H9 (cell line): ENCODE results near the gene FDPS. TPM values are rescaled to one million over a fixed set of nuclear protein-coding genes. Genes with fewer than 3 reads are reported as not detected.

ENCODE experiments used
- DNase-seq: peaks from one replicate; pipeline ENCODE4 v3.0.0-alpha.2; 2017
- H2AFZ ChIP-seq: one replicate; pipeline ENCODE4 v1.6.1; 2013; ENCODE audit warnings: mild to moderate bottlenecking, low read length, control low read depth, moderate library complexity
- H2AK5ac ChIP-seq: 2 replicates; pipeline ENCODE4 v1.6.1; 2013; ENCODE audit warnings: low read length, control low read depth, mixed read lengths; ENCODE audit not compliant: insufficient read length
- H2BK120ac ChIP-seq: one replicate; pipeline ENCODE4 v1.6.1; 2013; ENCODE audit warnings: low read depth, mild to moderate bottlenecking, low read length, control low read depth, inconsistent platforms; ENCODE audit not compliant: poor library complexity, severe bottlenecking
- H2BK12ac ChIP-seq: 2 replicates; pipeline ENCODE4 v1.6.1; 2013; ENCODE audit warnings: low read length, control low read depth, mixed read lengths, low read depth; ENCODE audit not compliant: insufficient read length
- H2BK15ac ChIP-seq: 2 replicates; pipeline ENCODE4 v1.6.1; 2013; ENCODE audit warnings: low read depth, low read length, control low read depth
- H2BK20ac ChIP-seq: one replicate; pipeline ENCODE4 v1.6.1; 2013; ENCODE audit warnings: low read depth, mild to moderate bottlenecking, low read length, control low read depth, inconsistent platforms; ENCODE audit not compliant: poor library complexity, severe bottlenecking
- H2BK5ac ChIP-seq: 2 replicates; pipeline ENCODE4 v1.6.1; 2013; ENCODE audit warnings: low read length, control low read depth, mixed read lengths; ENCODE audit not compliant: insufficient read length
- H3K14ac ChIP-seq: 2 replicates; pipeline ENCODE4 v1.6.1; 2013; ENCODE audit warnings: low read length, control low read depth; ENCODE audit not compliant: insufficient read depth
- H3K18ac ChIP-seq: 2 replicates; pipeline ENCODE4 v1.6.1; 2013; ENCODE audit warnings: low read depth, mild to moderate bottlenecking, mixed read lengths, low read length, control low read depth; ENCODE audit not compliant: insufficient read length
- H3K23ac ChIP-seq: 2 replicates; pipeline ENCODE4 v1.6.1; 2013; ENCODE audit warnings: low read length, control low read depth, mixed read lengths, low read depth; ENCODE audit not compliant: insufficient read length
- H3K23me2 ChIP-seq: 2 replicates; pipeline ENCODE4 v1.6.1; 2013; ENCODE audit warnings: low read depth, mild to moderate bottlenecking, mixed read lengths, low read length, control low read depth; ENCODE audit not compliant: insufficient read length, poor library complexity, severe bottlenecking
- H3K27ac ChIP-seq: 2 replicates; pipeline ENCODE4 v1.5.1; 2013; ENCODE audit warnings: low read length, control low read depth, mixed read lengths, low read depth; ENCODE audit not compliant: insufficient read length
- H3K27me3 ChIP-seq: 2 replicates; pipeline ENCODE4 v1.6.1; 2013; ENCODE audit warnings: low read length, control low read depth, inconsistent platforms; ENCODE audit not compliant: insufficient read depth
- H3K4ac ChIP-seq: 2 replicates; pipeline ENCODE4 v1.6.1; 2013; ENCODE audit warnings: low read depth, mild to moderate bottlenecking, control low read depth, inconsistent platforms, low read length, moderate library complexity
- H3K4me1 ChIP-seq: 2 replicates; pipeline ENCODE4 v1.6.1; 2013; ENCODE audit warnings: low read length, control low read depth, inconsistent platforms; ENCODE audit not compliant: insufficient read depth
- H3K4me2 ChIP-seq: 2 replicates; pipeline ENCODE4 v1.6.1; 2013; ENCODE audit warnings: low read length, control low read depth, mixed read lengths; ENCODE audit not compliant: insufficient read length, insufficient read depth
- H3K56ac ChIP-seq: 2 replicates; pipeline ENCODE4 v1.6.1; 2013; ENCODE audit warnings: low read depth, mild to moderate bottlenecking, mixed read lengths, low read length, control low read depth; ENCODE audit not compliant: insufficient read length
- H3K79me1 ChIP-seq: 2 replicates; pipeline ENCODE4 v1.6.1; 2013; ENCODE audit warnings: low read depth, mild to moderate bottlenecking, moderate library complexity, low read length, control low read depth, inconsistent platforms; ENCODE audit not compliant: insufficient read depth, poor library complexity, severe bottlenecking
- H3K79me2 ChIP-seq: 2 replicates; pipeline ENCODE4 v1.6.1; 2013; ENCODE audit warnings: low read length, control low read depth, inconsistent platforms; ENCODE audit not compliant: insufficient read depth
- H3K9ac ChIP-seq: 2 replicates; pipeline ENCODE4 v1.6.1; 2013; ENCODE audit warnings: low read length, control low read depth, mixed read lengths; ENCODE audit not compliant: insufficient read length; ENCODE audit errors: extremely low read depth
- H3K9me3 ChIP-seq: one replicate; pipeline ENCODE4 v1.6.1; 2013; ENCODE audit warnings: low read depth, low read length, inconsistent platforms; ENCODE audit not compliant: control insufficient read depth
- H3T11ph ChIP-seq: one replicate; pipeline ENCODE4 v1.6.1; 2013; ENCODE audit warnings: mild to moderate bottlenecking, low read length, control low read depth, inconsistent platforms
- H4K20me1 ChIP-seq: one replicate; pipeline ENCODE4 v1.6.1; 2013; ENCODE audit not compliant: control insufficient read depth, insufficient read length, insufficient read depth
- H4K5ac ChIP-seq: 2 replicates; pipeline ENCODE4 v1.6.1; 2013; ENCODE audit warnings: low read depth, mild to moderate bottlenecking, mixed read lengths, low read length, control low read depth; ENCODE audit not compliant: insufficient read length
- H4K8ac ChIP-seq: replicated peaks from 2 replicates; pipeline ENCODE4 v1.6.1; 2013; ENCODE audit warnings: low read length, control low read depth, mixed read lengths, low read depth; ENCODE audit not compliant: insufficient read length
- H4K91ac ChIP-seq: 2 replicates; pipeline ENCODE4 v1.6.1; 2013; ENCODE audit warnings: low read depth, mild to moderate bottlenecking, moderate library complexity, mixed read lengths, low read length, control low read depth; ENCODE audit not compliant: insufficient read length
- H3K27ac Mint-ChIP-seq, 3 experiments: 2 replicates in 2 of 3; 3 replicates in 1 of 3; pipeline ENCODE4 v1.8.0; 2020 to 2021; ENCODE audit warnings: mixed read lengths in 3 of 3, mild to moderate bottlenecking in 1 of 3, moderate library complexity in 1 of 3
- H3K27me3 Mint-ChIP-seq: 2 replicates; pipeline ENCODE4 v1.8.0; 2021; ENCODE audit warnings: low read depth, mild to moderate bottlenecking, moderate library complexity, mixed read lengths
- H3K36me3 Mint-ChIP-seq, 3 experiments: 2 replicates in 2 of 3; 3 replicates in 1 of 3; pipeline ENCODE4 v1.8.0; 2020 to 2021; ENCODE audit warnings: low read depth in 3 of 3, mixed read lengths in 3 of 3; ENCODE audit not compliant: insufficient read depth in 1 of 3
- H3K4me1 Mint-ChIP-seq, 2 experiments: 2 replicates each; pipeline ENCODE4 v1.8.0; 2020; ENCODE audit warnings: mixed read lengths in 2 of 2
- H3K4me3 Mint-ChIP-seq, 2 experiments: 2 replicates in 1 of 2; 3 replicates in 1 of 2; pipeline ENCODE4 v1.8.0; 2020 to 2021; ENCODE audit warnings: mild to moderate bottlenecking in 2 of 2, mixed read lengths in 2 of 2, moderate library complexity in 1 of 2
- H3K9me3 Mint-ChIP-seq, 2 experiments: 2 replicates in 1 of 2; 3 replicates in 1 of 2; pipeline ENCODE4 v1.8.0; 2020; ENCODE audit warnings: mild to moderate bottlenecking in 2 of 2, mixed read lengths in 2 of 2, moderate library complexity in 1 of 2
- WGBS: extraction: QIAGEN DNeasy Blood & Tissue Kit; methylation state at CpG from one replicate; pipeline ENCODE4 v1.1.7; 2013; ENCODE audit warnings: missing lambda C conversion rate, low lambda C conversion rate, mixed read lengths; ENCODE audit not compliant: insufficient read length; ENCODE audit errors: extremely low coverage; 5-methylcytosine and 5-hydroxymethylcytosine counted together
- total RNA-seq: library from RNA; stranded (reverse); gene quantifications from 2 replicates; pipeline ENCODE4 v1.2.1, GENCODE V29; 2021
- TF ChIP-seq, protein P1 (sequence below): fragments of 200-600 bp; sonication (generic); conservative IDR thresholded peaks from 3 replicates; pipeline ENCODE4 v1.8.0; 2021; ENCODE audit warnings: antibody characterized with exemption, mild to moderate bottlenecking

FDPS gene
- total RNA-seq, 1 experiment from 2014 or later: 273 TPM

DNA sequence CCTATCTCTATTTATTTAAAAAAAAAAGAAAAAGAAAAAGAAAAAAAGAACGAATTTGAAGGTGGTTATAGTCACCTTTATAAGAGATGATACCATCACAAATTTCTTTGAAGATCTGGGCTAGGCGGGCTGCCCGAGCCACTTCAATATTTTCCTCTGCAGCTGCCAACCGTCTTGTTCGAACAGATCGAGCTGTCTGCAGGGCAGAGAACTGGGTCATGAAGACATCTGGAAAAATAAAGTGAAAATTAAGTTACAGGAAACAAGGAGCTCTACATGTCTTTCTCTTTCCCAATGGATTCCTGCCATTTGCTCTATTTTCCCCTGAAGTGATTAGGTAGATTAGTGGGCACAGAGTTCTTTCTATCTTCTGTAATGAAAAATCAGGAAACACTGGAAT, 44.0 kb downstream of the FDPS start:
- no peaks in the 10 kb centered on the region for H4K20me1 ChIP-seq
- H2AK5ac ChIP-seq: no peak overlapping the region
- Mint-ChIP-seq H3K4me3 (no peak overlapping the region), H3K4me1 (no peaks in the 10 kb centered on the region), H3K9me3 (no peaks in the 10 kb centered on the region), H3K36me3 (peaks cover 35 to 83% (median 72%) of the 10 kb centered on the region in 3 experiments; a peak in 6 of 7 replicates), H3K27me3 (no peaks in the 10 kb centered on the region), H3K27ac (no peak overlapping the region)
- H2BK5ac ChIP-seq: no peak overlapping the region
- no peak overlapping the region for H3K9ac ChIP-seq
- H3K79me2 ChIP-seq: no peaks in the 10 kb centered on the region
- H4K8ac ChIP-seq: no peak overlapping the region
- no peak overlapping the region for H3K4ac ChIP-seq
- H3K56ac ChIP-seq: no peak overlapping the region
- H3K27ac ChIP-seq: no peak overlapping the region
- no peak overlapping the region for H2BK12ac ChIP-seq
- no peaks in the 10 kb centered on the region for H3K4me1 ChIP-seq
- H3K23me2 ChIP-seq: no peaks in the 10 kb centered on the region
- WGBS: no CpG with 5 or more reads among the region's 6 CpGs
- H2AFZ ChIP-seq: no peak overlapping the region
- H3K23ac ChIP-seq: no peak overlapping the region
- H3K14ac ChIP-seq: no peak overlapping the region
- no peak overlapping the region for H4K5ac ChIP-seq
- no peaks in the 10 kb centered on the region for H3K9me3 ChIP-seq
- TF ChIP-seq, protein P1, sequence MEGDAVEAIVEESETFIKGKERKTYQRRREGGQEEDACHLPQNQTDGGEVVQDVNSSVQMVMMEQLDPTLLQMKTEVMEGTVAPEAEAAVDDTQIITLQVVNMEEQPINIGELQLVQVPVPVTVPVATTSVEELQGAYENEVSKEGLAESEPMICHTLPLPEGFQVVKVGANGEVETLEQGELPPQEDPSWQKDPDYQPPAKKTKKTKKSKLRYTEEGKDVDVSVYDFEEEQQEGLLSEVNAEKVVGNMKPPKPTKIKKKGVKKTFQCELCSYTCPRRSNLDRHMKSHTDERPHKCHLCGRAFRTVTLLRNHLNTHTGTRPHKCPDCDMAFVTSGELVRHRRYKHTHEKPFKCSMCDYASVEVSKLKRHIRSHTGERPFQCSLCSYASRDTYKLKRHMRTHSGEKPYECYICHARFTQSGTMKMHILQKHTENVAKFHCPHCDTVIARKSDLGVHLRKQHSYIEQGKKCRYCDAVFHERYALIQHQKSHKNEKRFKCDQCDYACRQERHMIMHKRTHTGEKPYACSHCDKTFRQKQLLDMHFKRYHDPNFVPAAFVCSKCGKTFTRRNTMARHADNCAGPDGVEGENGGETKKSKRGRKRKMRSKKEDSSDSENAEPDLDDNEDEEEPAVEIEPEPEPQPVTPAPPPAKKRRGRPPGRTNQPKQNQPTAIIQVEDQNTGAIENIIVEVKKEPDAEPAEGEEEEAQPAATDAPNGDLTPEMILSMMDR: no peak
- H2BK20ac ChIP-seq: no peak overlapping the region
- H3K4me2 ChIP-seq: no peak overlapping the region
- DNase-seq: no peak
- no peak overlapping the region for H3K18ac ChIP-seq
- no peak overlapping the region for H2BK15ac ChIP-seq
- H3K79me1 ChIP-seq: no peaks in the 10 kb centered on the region
- no peak overlapping the region for H4K91ac ChIP-seq
- no peak overlapping the region for H3T11ph ChIP-seq
- H3K27me3 ChIP-seq: no peaks in the 10 kb centered on the region
- H2BK120ac ChIP-seq: no peak overlapping the region
